MV-4-11 (cell line): ENCODE data around the gene SAMD4B.
"Not testable (repeated sequence)": the region's sequence is repeated elsewhere in the genome, so short reads cannot be mapped to it uniquely, and the experiment has no call there.

Experiments used
- DNase-seq: peaks from one replicate; lab custom pipeline; 2025; lab: John Stamatoyannopoulos, UW

Gene SAMD4B

GRCh38 chr19:39341719-39342604, at the start of gene SAMD4B:
TSS of gene SAMD4B (plus strand) at chr19:39342421. CDS start at chr19:39356894, 14,473 bp downstream.
- peak; percentile 100 for DNase-seq

DNA sequence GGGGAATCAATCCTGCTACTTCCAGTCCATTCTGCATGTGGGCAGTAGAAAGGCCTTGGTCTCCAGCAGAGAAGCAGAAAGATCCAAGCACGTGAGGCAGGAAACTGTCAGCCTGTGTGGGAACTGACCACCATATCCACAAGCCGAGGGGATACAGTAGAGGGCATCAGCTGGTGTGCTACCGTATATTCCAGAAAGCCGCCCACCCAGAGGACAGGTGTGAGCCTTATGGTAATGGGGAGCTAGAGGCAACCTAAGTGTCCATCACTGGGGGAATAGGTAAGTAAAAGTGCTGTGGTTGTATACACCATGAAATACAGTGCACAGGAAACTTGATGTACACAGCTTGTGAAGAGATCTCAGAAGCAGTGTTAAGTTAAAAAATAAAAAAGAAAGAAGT, 48.8 kb upstream of the SAMD4B start:
- DNase-seq, result no peak

- no peak for DNase-seq
Observed at GRCh38 chr19:39296055-39296645, 46.1 kb upstream of the SAMD4B start, which contains the start of gene IFNL1. TSS of gene IFNL1 (plus strand) at chr19:39296407. CDS start at chr19:39296422, 15 bp downstream.

GRCh38 chr19:39296906-39297305, 45.3 kb upstream of the SAMD4B start:
- no peak for DNase-seq

DNA sequence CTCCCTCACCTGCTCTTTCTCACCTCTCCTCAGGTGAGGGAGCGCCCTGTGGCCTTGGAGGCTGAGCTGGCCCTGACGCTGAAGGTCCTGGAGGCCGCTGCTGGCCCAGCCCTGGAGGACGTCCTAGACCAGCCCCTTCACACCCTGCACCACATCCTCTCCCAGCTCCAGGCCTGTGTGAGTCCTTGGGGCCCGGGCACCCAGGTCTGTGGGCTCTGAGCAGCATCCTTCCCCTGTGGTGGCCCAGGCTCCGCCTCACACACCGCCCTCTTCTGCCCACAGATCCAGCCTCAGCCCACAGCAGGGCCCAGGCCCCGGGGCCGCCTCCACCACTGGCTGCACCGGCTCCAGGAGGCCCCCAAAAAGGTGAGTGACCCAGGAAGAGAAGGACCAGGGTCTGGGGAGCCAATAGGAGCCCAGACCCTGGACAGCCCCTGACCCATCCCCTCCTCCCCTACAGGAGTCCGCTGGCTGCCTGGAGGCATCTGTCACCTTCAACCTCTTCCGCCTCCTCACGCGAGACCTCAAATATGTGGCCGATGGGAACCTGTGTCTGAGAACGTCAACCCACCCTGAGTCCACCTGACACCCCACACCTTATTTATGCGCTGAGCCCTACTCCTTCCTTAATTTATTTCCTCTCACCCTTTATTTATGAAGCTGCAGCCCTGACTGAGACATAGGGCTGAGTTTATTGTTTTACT, 44.1 kb upstream of the SAMD4B start:
- DNase-seq, result peak; percentile 25

GRCh38 chr19:39299404-39299803, 42.8 kb upstream of the SAMD4B start:
- DNase-seq, result no peak

DNA sequence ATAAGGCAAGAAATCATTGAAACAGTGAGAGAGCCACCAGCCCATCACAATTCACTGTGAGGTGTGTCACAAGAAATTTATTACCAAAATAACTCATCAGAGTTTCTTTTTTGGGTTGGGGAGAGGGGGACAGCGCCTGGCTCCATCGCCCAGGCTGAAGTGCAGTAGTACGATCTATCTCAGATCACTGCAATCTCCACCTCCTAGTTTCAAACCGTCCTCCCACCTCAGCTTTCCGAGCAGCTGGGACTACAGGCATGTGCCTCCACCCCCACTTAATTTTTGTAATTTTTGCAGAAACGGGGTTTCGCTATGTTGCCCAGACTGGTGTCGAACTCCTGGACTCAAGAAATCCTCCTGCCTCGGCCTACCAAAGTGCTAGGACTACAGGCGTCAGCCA, 42.4 kb upstream of the SAMD4B start:
- no peak for DNase-seq

DNA sequence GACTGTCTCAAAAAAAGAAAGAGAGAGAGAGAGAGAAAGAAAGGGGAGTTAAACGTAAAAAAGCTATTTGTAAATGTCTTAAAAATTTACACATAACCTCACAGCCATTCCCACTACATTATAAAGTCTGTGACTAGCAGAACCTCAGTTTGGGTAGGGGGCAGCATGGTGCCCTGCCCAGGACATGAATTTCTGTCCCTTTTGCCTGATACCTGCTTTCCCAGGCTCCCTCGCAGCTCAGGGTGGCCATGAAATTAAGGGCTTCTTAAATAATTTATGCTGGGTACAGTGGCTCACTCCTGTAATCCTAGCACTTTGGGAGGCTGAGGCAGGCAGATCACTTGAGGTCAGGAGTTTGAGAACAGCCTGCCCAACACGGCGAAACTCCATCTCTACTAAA, 41.2 kb upstream of the SAMD4B start:
- no peak for DNase-seq

DNA sequence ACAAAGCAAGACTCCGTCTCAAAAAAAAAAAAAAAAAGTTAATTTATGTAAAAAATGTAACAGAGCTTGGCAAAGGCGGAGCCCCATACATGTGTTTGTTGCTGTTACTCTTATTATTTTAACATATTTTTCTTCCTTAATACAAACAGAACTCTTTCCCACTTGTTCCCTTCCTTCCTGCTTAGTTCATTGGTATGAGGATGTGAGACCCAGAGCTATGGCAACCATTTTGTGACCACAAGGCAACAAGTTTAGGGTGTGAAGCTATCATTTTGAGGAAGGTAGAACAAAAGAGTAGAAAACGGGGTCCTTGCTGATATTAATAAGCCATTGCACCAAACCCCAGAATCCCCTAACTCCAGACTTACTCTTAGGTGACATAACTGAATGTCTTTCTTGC, 40.7 kb upstream of the SAMD4B start:
- DNase-seq, result peak; percentile 61

- DNase-seq, result no peak
Observed at GRCh38 chr19:39303373-39304184, 38.6 kb upstream of the SAMD4B start.

- DNase-seq, result no peak
Observed at GRCh38 chr19:39304185-39304513, 38.1 kb upstream of the SAMD4B start.

DNA sequence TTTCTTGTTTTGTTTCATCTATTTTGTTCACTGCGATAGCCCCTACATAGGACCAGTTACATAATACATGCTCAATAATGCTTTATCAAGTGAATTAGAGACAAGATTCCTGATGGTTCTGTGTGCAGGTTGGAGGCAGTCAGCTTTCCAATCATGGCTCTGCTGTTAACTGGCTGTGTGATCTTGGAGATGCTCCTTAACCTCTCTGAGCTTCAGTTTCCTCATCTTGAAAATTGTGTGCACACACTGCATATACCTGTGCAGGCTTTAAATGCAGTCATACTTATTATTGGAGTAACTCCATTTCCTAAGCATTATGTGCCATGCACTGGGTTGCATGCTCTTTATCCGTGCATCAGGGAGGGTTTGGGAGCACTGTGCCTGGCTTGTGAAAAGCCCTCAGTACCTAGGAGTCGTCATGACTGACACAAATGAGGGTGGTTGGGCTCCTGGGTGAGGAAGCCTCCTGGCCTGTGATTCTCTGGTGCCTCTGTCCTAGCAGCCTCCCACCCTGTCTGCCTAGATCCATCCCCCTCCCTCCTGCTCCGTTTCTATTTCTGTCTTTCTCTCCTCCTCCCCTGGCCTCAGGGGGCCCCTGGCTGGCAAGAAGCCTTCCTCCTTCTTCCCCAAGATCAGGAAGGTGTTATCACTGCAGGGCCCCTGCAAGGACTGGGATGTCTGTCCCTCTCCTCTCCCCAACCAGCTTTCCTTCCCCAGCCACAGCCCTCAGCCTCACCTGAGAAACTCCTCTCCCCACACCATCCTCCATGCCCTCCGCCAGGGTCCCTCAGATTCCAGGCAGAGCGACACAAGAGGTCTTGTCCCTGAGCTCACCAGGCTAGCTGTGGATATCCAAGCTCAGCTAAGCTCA, 37.3 kb upstream of the SAMD4B start:
- DNase-seq, result no peak

- DNase-seq, result no peak
Observed at GRCh38 chr19:39306075-39306474, 36.1 kb upstream of the SAMD4B start.

DNA sequence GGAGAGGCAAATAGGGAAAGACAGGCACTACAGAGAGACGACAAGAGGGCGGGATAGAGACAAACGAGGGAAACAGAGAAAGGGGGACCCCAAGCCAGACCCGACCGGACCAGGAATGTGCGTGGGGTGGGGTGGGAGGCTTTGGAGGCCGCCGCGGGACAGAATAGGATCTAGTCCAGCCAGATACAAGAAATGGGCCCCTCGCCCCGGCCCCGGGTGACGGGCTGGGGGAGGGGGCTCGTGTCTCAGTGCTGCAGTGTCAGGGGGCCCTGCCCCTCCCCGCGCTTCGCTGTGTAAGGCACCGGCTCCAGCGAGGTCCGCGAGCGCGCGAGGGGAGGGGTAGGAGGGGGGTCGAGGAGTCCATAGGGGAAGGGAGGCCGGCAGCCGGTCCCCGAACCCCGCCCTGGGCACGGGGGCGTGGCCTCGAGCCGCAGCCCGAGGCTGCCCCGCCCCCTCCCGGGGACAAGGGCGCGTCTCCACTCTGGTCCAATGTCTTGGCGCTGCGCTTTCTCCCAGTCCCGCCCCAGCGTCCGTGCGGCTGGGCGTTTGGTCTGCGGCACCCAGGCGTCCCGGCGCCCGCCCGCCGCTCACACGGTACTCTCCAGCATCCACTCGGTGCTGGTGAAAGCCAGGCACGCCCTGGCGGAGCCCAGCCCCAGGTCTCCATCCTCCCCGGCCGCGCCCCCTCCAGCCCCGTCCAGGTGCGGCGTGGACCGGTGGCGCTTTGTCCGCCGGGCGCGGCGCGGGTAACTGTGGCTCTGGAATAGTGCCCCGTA, 35.0 kb upstream of the SAMD4B start:
- DNase-seq, result no peak

DNA sequence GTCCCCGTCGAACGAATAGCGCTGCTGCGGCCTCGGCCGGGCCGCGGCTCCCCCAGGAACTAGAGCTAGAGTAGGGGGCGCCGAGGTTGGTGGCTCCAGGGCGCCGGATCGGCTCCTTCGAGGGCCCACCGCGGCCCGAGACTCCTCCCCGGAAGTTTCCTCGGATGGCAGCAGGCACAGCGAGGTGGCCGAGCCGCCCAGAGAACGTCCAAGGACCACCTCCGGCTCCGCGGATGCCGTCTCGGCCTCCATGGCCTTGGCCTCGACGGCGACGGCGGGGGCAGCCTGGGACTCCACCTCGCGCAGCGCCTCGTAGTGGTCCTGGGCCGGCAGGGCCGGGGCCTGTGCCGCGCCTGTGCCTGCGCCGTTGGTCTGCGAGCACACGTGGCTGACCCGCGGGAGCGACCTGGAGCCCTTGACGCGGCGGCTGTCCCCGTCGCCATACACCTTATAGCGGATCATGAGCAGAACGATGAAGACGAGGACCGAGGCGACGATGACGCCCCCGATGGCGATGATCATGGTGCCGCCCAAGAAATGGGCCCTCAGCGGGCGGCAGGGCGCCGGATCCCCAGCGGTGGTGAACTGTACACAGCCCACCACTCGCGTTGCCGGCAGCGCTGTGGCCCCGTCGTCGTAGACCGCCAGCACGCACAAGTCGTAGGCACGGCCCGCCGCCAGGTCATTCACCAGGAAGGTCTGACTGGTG, 34.2 kb upstream of the SAMD4B start:
- DNase-seq, result no peak

- no peak for DNase-seq
Observed at GRCh38 chr19:39308531-39309304, 33.5 kb upstream of the SAMD4B start.

- DNase-seq, result not testable (repeated sequence)
Observed at GRCh38 chr19:39309305-39309670, 32.9 kb upstream of the SAMD4B start.

- no peak for DNase-seq
Observed at GRCh38 chr19:39310558-39311311, 31.5 kb upstream of the SAMD4B start.
